ENCODE measurements around the gene INPP5D.
"Not testable (repeated sequence)": the region's sequence is repeated elsewhere in the genome, so short reads cannot be mapped to it uniquely, and the experiment has no call there.

The INPP5D gene

GRCh38 chr2:233013650-233014049, 46.5 kb upstream of the INPP5D start:
- Histone ChIP-seq H3K27me3 (ENCODE audit: control insufficient read depth, low read length) (no peaks in the 10 kb centered on the region), H3K79me2 (ENCODE audit: control insufficient read depth, low read length) (no peaks in the 10 kb centered on the region), H3K4me2 (ENCODE audit: low read length) (no peak overlapping the region), H3K4me1 (ENCODE audit: control insufficient read depth, low read length) (0 out of 2 replicates have a peak, but pooled peaks cover 3% of the 10 kb centered on the region), H3K4me3 (ENCODE audit: low read length) (no peak overlapping the region), H3K36me3 (ENCODE audit: control insufficient read depth, low read length) (no peaks in the 10 kb centered on the region), H4K20me1 (ENCODE audit: control insufficient read depth, insufficient read depth, low read depth, low read length) (no peaks in the 10 kb centered on the region), H3K9me3 (ENCODE audit: control insufficient read depth, insufficient read depth, low read length) (no peaks in the 10 kb centered on the region), H3F3A (ENCODE audit: control insufficient read depth, insufficient read depth) (no peaks in the 10 kb centered on the region), H3K27ac (ENCODE audit: low read depth, low read length) (no peak overlapping the region), H3K9me2 (replicated peaks; ENCODE audit: control insufficient read depth, low read length) (no peaks in the 10 kb centered on the region)
- no peak for TF ChIP-seq EZH2phosphoT487 (IDR thresholded peaks at IDR 0.05; ENCODE audit: borderline replicate concordance, low read length)
- TF ChIP-seq, protein P1, sequence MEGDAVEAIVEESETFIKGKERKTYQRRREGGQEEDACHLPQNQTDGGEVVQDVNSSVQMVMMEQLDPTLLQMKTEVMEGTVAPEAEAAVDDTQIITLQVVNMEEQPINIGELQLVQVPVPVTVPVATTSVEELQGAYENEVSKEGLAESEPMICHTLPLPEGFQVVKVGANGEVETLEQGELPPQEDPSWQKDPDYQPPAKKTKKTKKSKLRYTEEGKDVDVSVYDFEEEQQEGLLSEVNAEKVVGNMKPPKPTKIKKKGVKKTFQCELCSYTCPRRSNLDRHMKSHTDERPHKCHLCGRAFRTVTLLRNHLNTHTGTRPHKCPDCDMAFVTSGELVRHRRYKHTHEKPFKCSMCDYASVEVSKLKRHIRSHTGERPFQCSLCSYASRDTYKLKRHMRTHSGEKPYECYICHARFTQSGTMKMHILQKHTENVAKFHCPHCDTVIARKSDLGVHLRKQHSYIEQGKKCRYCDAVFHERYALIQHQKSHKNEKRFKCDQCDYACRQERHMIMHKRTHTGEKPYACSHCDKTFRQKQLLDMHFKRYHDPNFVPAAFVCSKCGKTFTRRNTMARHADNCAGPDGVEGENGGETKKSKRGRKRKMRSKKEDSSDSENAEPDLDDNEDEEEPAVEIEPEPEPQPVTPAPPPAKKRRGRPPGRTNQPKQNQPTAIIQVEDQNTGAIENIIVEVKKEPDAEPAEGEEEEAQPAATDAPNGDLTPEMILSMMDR (IDR thresholded peaks at IDR 0.05; ENCODE audit: low read depth, low read length, poor library complexity, severe bottlenecking): no peak

DNA sequence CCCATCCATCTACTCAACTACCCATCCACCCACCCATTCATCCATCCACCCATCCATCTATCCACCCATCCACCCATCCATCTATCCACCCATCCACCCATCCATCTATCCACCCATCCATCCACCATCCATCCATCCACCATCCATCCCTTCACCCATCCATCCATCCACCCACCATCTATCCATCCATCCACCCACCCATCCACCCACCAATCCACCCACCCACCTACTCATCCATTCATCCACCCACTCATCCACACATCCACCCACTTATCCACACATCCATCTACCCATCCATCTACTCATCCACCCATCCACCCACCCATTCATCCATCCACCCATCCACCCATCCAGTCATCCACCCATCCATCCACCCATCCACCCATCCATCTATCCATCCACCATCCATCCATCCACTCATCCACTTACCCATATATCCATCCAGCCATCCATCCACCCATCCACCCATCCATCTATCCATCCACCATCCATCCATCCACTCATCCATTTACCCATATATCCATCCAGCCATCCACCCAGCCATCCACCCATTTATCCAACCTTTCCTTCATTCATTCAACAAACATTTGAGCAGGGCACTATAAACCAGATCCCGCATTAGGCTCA, 45.0 kb upstream of the INPP5D start:
- Histone ChIP-seq H4K20me1 (ENCODE audit: control insufficient read depth, insufficient read depth, low read depth, low read length) (no peaks in the 10 kb centered on the region), H3K27me3 (ENCODE audit: control insufficient read depth, low read length) (no peaks in the 10 kb centered on the region), H3K4me2 (ENCODE audit: low read length) (no peak overlapping the region), H3F3A (ENCODE audit: control insufficient read depth, insufficient read depth) (no peaks in the 10 kb centered on the region), H3K9me2 (replicated peaks; ENCODE audit: control insufficient read depth, low read length) (no peaks in the 10 kb centered on the region), H3K9me3 (ENCODE audit: control insufficient read depth, insufficient read depth, low read length) (no peaks in the 10 kb centered on the region), H3K36me3 (ENCODE audit: control insufficient read depth, low read length) (no peaks in the 10 kb centered on the region), H3K4me1 (ENCODE audit: control insufficient read depth, low read length) (0 out of 2 replicates have a peak, but pooled peaks cover 3% of the 10 kb centered on the region), H3K4me3 (ENCODE audit: low read length) (no peak overlapping the region), H3K79me2 (ENCODE audit: control insufficient read depth, low read length) (no peaks in the 10 kb centered on the region), H3K27ac (ENCODE audit: low read depth, low read length) (no peak overlapping the region)
- TF ChIP-seq, protein P1 (IDR thresholded peaks at IDR 0.05; ENCODE audit: low read depth, low read length, poor library complexity, severe bottlenecking): no peak
- no peak for TF ChIP-seq EZH2phosphoT487 (IDR thresholded peaks at IDR 0.05; ENCODE audit: borderline replicate concordance, low read length)

GRCh38 chr2:233017947-233018346, 42.2 kb upstream of the INPP5D start:
- TF ChIP-seq EZH2phosphoT487 (IDR thresholded peaks at IDR 0.05; ENCODE audit: borderline replicate concordance, low read length): no peak
- TF ChIP-seq, protein P1 (IDR thresholded peaks at IDR 0.05; ENCODE audit: low read depth, low read length, poor library complexity, severe bottlenecking): no peak
- Histone ChIP-seq H3K9me3 (ENCODE audit: control insufficient read depth, insufficient read depth, low read length) (no peaks in the 10 kb centered on the region), H3K4me2 (ENCODE audit: low read length) (no peak overlapping the region), H3K27me3 (ENCODE audit: control insufficient read depth, low read length) (no peaks in the 10 kb centered on the region), H3F3A (ENCODE audit: control insufficient read depth, insufficient read depth) (no peaks in the 10 kb centered on the region), H3K4me3 (ENCODE audit: low read length) (no peak overlapping the region), H4K20me1 (ENCODE audit: control insufficient read depth, insufficient read depth, low read depth, low read length) (no peaks in the 10 kb centered on the region), H3K36me3 (ENCODE audit: control insufficient read depth, low read length) (no peaks in the 10 kb centered on the region), H3K27ac (ENCODE audit: low read depth, low read length) (no peak overlapping the region), H3K79me2 (ENCODE audit: control insufficient read depth, low read length) (no peaks in the 10 kb centered on the region), H3K4me1 (ENCODE audit: control insufficient read depth, low read length) (no peaks in the 10 kb centered on the region), H3K9me2 (replicated peaks; ENCODE audit: control insufficient read depth, low read length) (no peaks in the 10 kb centered on the region)

DNA sequence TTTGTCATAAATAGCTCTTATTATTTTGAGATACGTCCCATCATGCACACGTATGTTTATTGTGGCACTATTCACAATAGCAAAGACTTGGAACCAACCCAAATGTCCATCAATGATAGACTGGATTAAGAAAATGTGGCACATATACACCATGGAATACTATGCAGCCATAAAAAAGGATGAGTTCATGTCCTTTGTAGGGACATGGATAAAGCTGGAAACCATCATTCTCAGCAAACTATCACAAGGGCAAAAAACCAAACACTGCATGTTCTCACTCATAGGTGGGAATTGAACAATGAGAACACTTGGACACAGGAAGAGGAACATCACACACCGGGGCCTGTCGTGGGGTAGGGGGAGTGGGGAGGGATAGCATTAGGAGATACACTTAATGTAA, 40.5 kb upstream of the INPP5D start:
- H3K36me3 ChIP-seq (ENCODE audit: control insufficient read depth, low read length); H3K79me2 ChIP-seq (ENCODE audit: control insufficient read depth, low read length); H3K4me3 ChIP-seq (ENCODE audit: low read length); H3K27ac ChIP-seq (ENCODE audit: low read depth, low read length); H3K9me2 ChIP-seq (replicated peaks; ENCODE audit: control insufficient read depth, low read length); H3F3A ChIP-seq (ENCODE audit: control insufficient read depth, insufficient read depth); H4K20me1 ChIP-seq (ENCODE audit: control insufficient read depth, insufficient read depth, low read depth, low read length); H3K27me3 ChIP-seq (ENCODE audit: control insufficient read depth, low read length); H3K4me1 ChIP-seq (ENCODE audit: control insufficient read depth, low read length); H3K4me2 ChIP-seq (ENCODE audit: low read length); H3K9me3 ChIP-seq (ENCODE audit: control insufficient read depth, insufficient read depth, low read length): not testable (repeated sequence)

Data from DOHH2 (cell line).